ENCODE measurements around the gene DNAH17. TPM values are rescaled to one million over a fixed set of nuclear protein-coding genes. Genes with fewer than 3 reads are reported as not detected.

The DNAH17 gene
- total and polyA plus RNA-seq, 2 experiments from 2014 or later: 0.64 TPM; not detected in 1

DNA sequence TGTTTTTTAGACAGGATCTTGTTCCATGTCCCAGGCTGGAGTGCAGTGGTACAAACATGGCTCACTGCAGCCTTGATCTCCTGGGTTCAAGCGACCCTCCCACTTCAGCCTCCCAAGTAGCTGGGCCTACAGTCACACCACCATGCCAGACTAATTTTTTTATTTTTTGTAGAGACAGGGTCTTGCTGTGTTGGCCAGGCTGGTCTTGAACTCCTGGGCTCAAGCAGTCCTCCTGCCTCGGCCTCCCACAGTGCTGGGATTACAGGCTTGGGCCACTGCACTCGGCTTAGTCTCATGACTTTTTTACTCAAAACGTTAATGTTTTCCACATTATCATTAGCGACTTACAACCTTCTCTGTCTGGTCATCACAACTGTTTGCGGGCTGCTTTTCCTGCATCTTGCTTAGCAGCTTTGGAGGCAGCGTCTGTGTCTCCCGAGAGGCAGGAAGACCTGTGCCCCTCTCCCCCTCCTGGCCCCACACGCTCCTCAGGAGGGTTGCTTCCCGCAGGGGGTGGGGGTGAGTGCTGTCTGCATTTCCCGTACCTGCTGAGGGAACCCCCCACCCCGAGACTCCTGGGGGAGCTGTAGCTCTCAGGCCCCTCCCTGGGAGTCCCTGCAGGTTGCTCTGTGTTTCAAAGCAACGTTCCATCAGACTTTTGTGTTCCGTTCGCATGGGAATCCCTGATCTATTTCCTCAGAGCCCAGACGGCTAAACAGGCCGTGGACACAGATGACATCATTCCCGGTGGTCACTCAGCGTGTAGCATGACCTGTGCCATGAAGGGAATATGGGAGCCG is 146.1 kb downstream of the DNAH17 start:
- Histone ChIP-seq H3K9me3 (ENCODE audit: low read depth) (no peaks in the 10 kb centered on the region), H3K36me3 (ENCODE audit: low read depth) (no peaks in the 10 kb centered on the region), H3K27me3 (replicated peaks; ENCODE audit: insufficient read depth) (no peaks in the 10 kb centered on the region), H3K27ac (no peak overlapping the region), H2AFZ (no peak overlapping the region), H3F3A (ENCODE audit: insufficient read depth) (no peaks in the 10 kb centered on the region), H4K20me1 (ENCODE audit: insufficient read depth) (no peaks in the 10 kb centered on the region), H3K9ac (no peak overlapping the region), H3K79me2 (ENCODE audit: insufficient read depth) (no peaks in the 10 kb centered on the region), H3K4me2 (ENCODE audit: unreplicated experiment) (no peak overlapping the region), H3K9me2 (ENCODE audit: insufficient read depth) (no peaks in the 10 kb centered on the region), H3K4me3 (no peak overlapping the region), H3K4me1 (ENCODE audit: insufficient read depth) (no peaks in the 10 kb centered on the region)
- DNase-seq: peak; percentile 23
- in situ Hi-C loops (cut with MboI): no loop called here
- TF ChIP-seq EZH2 (IDR thresholded peaks at IDR 0.05; ENCODE audit: insufficient read depth, poor library complexity, severe bottlenecking): no peak
- WGBS, 2 experiments (ENCODE audit: low coverage in 1 of 2, low lambda C conversion rate in 2 of 2, missing lambda C conversion rate in 2 of 2): 34 to 35% methylated on average over 20 of the region's 20 CpGs

DNA sequence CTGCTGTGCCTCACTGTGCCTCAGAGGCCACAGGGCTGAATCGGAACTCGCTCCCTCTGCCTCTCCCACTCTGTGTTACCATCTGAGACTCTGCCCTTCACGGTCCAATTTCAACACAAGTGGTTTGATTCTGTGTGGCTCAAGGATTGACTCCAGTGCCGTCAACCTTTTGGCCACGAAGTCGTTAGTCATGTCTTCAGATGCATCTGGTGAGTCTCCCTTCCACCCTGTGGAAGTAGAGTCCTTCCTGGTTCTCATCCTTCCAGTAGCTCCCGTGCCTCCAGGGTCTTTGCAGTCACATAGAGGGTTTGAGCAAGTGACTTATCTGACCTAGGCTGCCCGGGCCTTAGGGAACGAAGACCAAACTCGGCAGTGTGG is 147.6 kb downstream of the DNAH17 start:
- no peak overlapping the region for H3K4me2 ChIP-seq (ENCODE audit: unreplicated experiment)
- no peaks in the 10 kb centered on the region for H3K4me1 ChIP-seq (ENCODE audit: insufficient read depth)
- H3K27ac ChIP-seq: no peak overlapping the region
- H3K27me3 ChIP-seq (replicated peaks; ENCODE audit: insufficient read depth): no peaks in the 10 kb centered on the region
- H4K20me1 ChIP-seq (ENCODE audit: insufficient read depth): no peaks in the 10 kb centered on the region
- H3K9ac ChIP-seq: no peak overlapping the region
- TF ChIP-seq EZH2phosphoT487 (IDR thresholded peaks at IDR 0.05; ENCODE audit: insufficient read depth, low read depth) (no peak), EZH2 (IDR thresholded peaks at IDR 0.05; ENCODE audit: insufficient read depth, poor library complexity, severe bottlenecking) (no peak)
- in situ Hi-C loops (cut with MboI): loop anchor here (10.0 kb wide), 1 partner anchor 145 kb away; no protein-coding TSS in a partner anchor
- H3K79me2 ChIP-seq (ENCODE audit: insufficient read depth): no peaks in the 10 kb centered on the region
- no peaks in the 10 kb centered on the region for H3K36me3 ChIP-seq (ENCODE audit: low read depth)
- H3F3A ChIP-seq (ENCODE audit: insufficient read depth): no peaks in the 10 kb centered on the region
- WGBS, 2 experiments (ENCODE audit: low coverage in 1 of 2, low lambda C conversion rate in 2 of 2, missing lambda C conversion rate in 2 of 2): 78 to 81% methylated on average over 10 of the region's 10 CpGs
- no peak overlapping the region for H3K4me3 ChIP-seq
- no peak overlapping the region for H2AFZ ChIP-seq
- H3K9me3 ChIP-seq (ENCODE audit: low read depth): no peaks in the 10 kb centered on the region
- no peak for DNase-seq
- no peaks in the 10 kb centered on the region for H3K9me2 ChIP-seq (ENCODE audit: insufficient read depth)

DNA sequence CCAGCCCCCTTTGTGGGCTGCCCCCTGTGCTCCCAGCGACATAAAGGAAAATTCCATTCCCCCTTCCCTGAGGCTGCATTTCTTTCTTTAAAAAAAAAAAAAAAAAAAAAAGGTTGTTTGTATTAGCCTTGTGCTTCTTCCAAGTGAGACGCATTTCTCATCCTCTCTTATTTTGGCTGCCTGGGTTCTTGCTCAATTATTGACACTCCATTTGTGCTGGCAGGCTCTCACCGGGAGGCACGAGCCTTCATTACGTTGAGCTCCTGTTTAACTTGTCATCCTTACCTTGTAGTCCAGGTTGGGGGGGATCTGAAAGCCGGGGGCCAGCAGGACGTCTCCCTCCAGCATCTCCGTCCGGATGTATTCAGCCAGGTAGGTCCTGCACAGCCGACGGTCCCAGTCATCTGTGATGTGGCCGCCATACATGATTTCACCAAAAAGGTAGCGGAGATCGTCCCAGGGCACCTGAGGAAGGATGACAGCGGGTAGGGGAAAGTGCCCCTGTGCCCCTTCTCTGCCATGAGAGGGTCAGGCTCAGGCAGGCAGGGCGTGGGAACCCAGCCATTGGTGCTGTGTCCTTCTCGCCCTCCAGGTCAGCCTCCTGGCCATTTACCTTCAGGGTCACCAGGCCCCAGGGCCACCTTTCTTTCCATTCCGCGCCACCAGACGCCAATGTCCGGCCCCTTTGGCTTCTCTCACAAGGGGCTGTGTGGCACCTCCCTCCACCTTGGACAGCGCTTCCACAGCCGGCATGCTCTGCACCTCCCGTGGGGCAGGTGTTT is 148.2 kb downstream of the DNAH17 start:
- Histone ChIP-seq H3F3A (ENCODE audit: insufficient read depth) (no peaks in the 10 kb centered on the region), H3K4me3 (no peak overlapping the region), H3K9me2 (ENCODE audit: insufficient read depth) (no peaks in the 10 kb centered on the region), H3K9ac (no peak overlapping the region), H4K20me1 (ENCODE audit: insufficient read depth) (no peaks in the 10 kb centered on the region), H3K79me2 (ENCODE audit: insufficient read depth) (no peaks in the 10 kb centered on the region), H3K27me3 (replicated peaks; ENCODE audit: insufficient read depth) (no peaks in the 10 kb centered on the region), H2AFZ (no peak overlapping the region), H3K4me1 (ENCODE audit: insufficient read depth) (no peaks in the 10 kb centered on the region), H3K36me3 (ENCODE audit: low read depth) (no peaks in the 10 kb centered on the region), H3K27ac (no peak overlapping the region), H3K9me3 (ENCODE audit: low read depth) (no peaks in the 10 kb centered on the region), H3K4me2 (ENCODE audit: unreplicated experiment) (no peak overlapping the region)
- TF ChIP-seq EZH2phosphoT487 (IDR thresholded peaks at IDR 0.05; ENCODE audit: insufficient read depth, low read depth) (no peak), EZH2 (IDR thresholded peaks at IDR 0.05; ENCODE audit: insufficient read depth, poor library complexity, severe bottlenecking) (no peak)
- in situ Hi-C loops (cut with MboI): loop anchor here (10.0 kb wide), 1 partner anchor 144 kb away; no protein-coding TSS in a partner anchor
- WGBS, 2 experiments (ENCODE audit: low coverage in 1 of 2, low lambda C conversion rate in 2 of 2, missing lambda C conversion rate in 2 of 2): 85 to 91% methylated on average over 23 to 24 of the region's 24 CpGs
- DNase-seq: no peak

DNA sequence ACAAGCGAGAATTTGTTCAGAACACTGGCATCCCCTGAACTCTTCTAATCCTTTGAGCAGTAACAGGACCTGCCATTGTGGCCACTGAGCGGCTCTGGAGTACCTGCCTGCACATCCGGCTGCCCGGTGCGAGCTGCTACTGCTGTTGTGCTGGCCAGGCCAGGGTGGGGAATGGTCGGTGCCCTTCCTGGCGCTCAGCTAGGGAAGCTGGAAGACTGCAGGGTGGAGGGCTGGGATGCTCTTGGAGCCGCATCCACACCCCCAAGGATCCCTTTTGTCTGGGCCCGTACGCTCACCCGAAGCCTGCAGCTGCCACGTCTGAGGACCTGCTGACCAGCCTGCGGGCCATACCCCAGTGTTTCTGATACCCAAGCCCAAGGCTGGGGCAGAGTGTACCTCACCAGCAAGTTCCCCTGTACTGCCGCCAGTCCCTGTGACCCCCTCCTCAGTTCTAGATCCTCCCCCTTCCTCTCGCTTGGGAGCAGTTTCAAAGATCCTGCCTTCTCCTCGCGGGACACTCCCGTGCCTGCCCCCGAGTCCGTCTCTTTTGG is 149.1 kb downstream of the DNAH17 start:
- Histone ChIP-seq H3K9me3 (ENCODE audit: low read depth) (no peaks in the 10 kb centered on the region), H2AFZ (no peak overlapping the region), H3K4me1 (ENCODE audit: insufficient read depth) (no peaks in the 10 kb centered on the region), H3K4me2 (ENCODE audit: unreplicated experiment) (no peak overlapping the region), H4K20me1 (ENCODE audit: insufficient read depth) (no peaks in the 10 kb centered on the region), H3K36me3 (ENCODE audit: low read depth) (no peaks in the 10 kb centered on the region), H3F3A (ENCODE audit: insufficient read depth) (no peaks in the 10 kb centered on the region), H3K4me3 (no peak overlapping the region), H3K27me3 (replicated peaks; ENCODE audit: insufficient read depth) (no peaks in the 10 kb centered on the region), H3K9ac (no peak overlapping the region), H3K79me2 (ENCODE audit: insufficient read depth) (no peaks in the 10 kb centered on the region), H3K27ac (no peak overlapping the region), H3K9me2 (ENCODE audit: insufficient read depth) (no peaks in the 10 kb centered on the region)
- in situ Hi-C loops (cut with MboI): loop anchor here (10.0 kb wide), 1 partner anchor 143 kb away; no protein-coding TSS in a partner anchor
- 87 to 91% methylated on average over 19 to 20 of the region's 20 CpGs for WGBS, 2 experiments (ENCODE audit: low coverage in 1 of 2, low lambda C conversion rate in 2 of 2, missing lambda C conversion rate in 2 of 2)
- no peak for DNase-seq
- no peak for TF ChIP-seq EZH2phosphoT487 (IDR thresholded peaks at IDR 0.05; ENCODE audit: insufficient read depth, low read depth)
- no peak for TF ChIP-seq EZH2 (IDR thresholded peaks at IDR 0.05; ENCODE audit: insufficient read depth, poor library complexity, severe bottlenecking)
